ENCODE data around the gene TRPM2.

The TRPM2 gene

DNA sequence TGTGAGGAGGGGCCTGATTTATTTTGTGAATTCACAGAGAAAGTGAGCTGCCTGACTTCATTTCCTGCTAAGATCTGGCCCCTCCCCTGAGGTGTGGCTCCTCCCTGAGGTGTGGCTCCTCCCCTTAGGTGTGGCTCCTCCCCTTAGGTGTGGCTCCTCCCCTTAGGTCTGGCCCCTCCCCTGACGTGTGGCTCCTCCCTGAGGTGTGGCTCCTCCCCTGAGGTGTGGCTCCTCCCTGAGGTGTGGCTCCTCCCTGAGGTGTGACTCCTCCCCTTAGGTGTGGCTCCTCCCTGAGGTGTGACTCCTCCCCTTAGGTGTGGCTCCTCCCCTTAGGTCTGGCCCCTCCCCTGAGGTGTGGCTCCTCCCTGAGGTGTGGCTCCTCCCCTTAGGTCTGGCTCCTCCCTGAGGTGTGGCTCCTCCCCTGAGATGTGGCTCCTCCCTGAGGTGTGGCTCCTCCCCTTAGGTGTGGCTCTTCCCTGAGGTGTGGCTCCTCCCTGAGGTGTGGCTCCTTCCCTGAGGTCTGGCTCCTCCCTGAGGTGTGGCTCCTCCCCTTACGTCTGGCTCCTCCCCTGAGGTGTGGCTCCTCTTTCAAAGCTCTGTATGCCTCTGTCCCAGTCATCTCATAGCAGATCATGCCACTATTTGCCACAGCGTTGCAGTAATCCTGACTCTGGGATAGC, 75.0 kb downstream of the TRPM2 start:
- H3K27ac ChIP-seq, result no peak overlapping the region; the same call in 1 of the 2 replicates
- TF ChIP-seq ZFX (IDR thresholded peaks at IDR 0.05) (no peak), CTCF (conservative IDR thresholded peaks at IDR 0.05) (no peak)

- no peak overlapping the region for H3K27ac ChIP-seq
- TF ChIP-seq ZFX (IDR thresholded peaks at IDR 0.05) (no peak), CTCF (conservative IDR thresholded peaks at IDR 0.05) (no peak)
Measured at GRCh38 chr21:44429894-44430293, 76.5 kb downstream of the TRPM2 start.

DNA sequence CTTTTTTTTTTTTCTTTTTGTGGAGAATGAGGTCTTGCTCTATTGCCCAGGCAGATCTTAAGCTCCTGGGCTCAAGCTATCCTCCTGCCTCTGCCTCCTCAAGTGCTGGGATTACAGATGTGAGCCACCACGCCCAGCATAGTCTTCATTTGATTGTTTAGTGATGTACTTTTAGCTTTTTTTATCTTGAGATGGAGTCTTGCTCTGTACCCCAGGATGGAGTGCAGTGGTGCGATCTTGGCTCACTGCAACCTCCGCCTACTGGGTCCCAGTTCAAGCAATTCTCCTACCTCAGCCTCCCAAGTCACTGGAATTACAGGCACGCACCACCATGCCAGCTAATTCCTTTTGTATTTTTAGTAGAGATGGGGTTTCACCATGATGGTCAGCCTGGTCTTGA, 77.9 kb downstream of the TRPM2 start:
- TF ChIP-seq CTCF (conservative IDR thresholded peaks at IDR 0.05) (no peak), ZFX (IDR thresholded peaks at IDR 0.05) (no peak)

DNA sequence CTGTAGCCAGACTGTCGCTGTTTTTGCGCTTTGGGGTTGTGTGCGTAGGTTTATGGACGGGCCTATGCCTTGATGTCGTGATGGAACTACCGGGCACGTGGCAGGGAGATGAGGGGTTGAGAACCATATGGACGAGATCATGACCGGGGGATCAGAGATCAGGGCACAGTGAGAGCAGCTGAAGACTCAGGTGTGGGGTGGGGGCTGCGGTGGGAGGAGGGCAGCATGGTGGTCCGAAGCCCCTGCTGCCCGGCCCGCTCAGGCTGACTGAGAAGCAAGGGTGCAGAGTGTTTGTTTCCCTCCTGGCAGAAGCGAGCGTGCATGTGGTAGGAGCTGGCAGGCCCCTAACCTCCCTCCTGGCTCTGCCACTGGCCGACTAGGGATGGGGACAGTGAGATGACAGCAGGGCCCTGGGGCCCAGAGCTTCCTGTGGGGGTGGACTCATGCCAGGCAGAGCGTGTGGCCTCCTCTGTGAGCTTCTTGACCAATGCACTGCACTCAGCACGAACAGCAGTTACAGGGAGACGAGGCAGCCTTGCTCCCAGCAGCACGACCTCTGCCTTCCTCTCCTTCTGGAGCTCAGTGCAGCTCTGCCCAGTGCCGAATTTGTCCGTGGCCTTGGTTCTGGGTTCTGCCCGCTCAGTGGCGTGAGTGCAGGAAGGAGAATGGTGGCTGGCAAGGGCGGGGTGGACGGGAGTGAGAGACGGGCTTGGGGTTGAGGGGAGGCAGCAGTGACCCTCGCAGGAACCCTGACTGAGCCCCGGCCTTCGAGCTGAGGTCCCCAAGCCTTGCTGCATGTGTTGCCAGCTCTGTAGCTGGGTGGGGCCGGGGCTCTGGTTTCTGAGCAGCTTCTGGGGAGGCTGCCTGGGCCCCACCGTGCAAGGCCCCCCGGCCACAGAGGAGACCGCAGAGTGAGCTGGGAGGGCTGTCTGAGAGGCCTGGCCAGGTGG, 79.7 kb downstream of the TRPM2 start:
- no peak for TF ChIP-seq ZFX (IDR thresholded peaks at IDR 0.05)
- no peak for TF ChIP-seq CTCF (conservative IDR thresholded peaks at IDR 0.05)
- H3K27ac ChIP-seq, result no peak overlapping the region

More for the DNA sequence above, 77.9 kb downstream of the TRPM2 start:
- no peak overlapping the region for H3K27ac ChIP-seq

GRCh38 chr21:44433791-44434567, 80.6 kb downstream of the TRPM2 start:
- TF ChIP-seq ZFX (IDR thresholded peaks at IDR 0.05) (no peak), CTCF (conservative IDR thresholded peaks at IDR 0.05) (no peak)
- no peak overlapping the region for H3K27ac ChIP-seq

DNA sequence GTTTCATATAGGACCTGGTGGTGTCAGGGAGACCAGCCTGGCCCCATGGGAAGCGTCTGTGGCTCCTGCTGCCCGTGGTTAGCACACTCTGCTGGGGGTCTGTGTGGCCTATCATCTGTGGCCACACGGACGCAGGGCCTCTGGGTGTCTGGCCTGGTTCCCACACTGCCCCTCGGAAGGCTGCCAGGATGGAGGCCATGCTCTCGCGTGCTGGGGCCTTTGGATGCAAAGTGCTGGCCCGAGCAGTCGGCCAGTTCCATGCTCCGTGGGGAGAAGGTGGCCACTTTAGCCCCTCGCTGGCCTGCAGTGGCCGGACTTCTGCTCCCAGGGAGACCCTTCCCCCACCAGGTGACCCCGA, 81.1 kb downstream of the TRPM2 start:
- TF ChIP-seq ZFX (IDR thresholded peaks at IDR 0.05) (no peak), CTCF (conservative IDR thresholded peaks at IDR 0.05) (no peak)
- no peak overlapping the region for H3K27ac ChIP-seq

All from C4-2B (cell line).